Activated naive CD8-positive, alpha-beta T cell treated with anti-CD3 and anti-CD28 coated beads, Interleukin-2, amount 50 U/mL, for 24 hours (primary cell): ENCODE measurements around the gene TEX53.
A peak's percentile ranks its signal among the peaks of the same experiment; 100 is the strongest.

Experiments
- ATAC-seq: fragments of 150-1000 bp; cut with Tn5 transposase; one replicate; pipeline ENCODE4 v1.10.0; 2021
- DNase-seq: peaks from one replicate; pipeline ENCODE4 v3.0.0; 2021
- H3K27ac Mint-ChIP-seq: one replicate; pipeline ENCODE4 v1.8.0; 2021; ENCODE audit warnings: mild to moderate bottlenecking, mixed read lengths
- H3K27me3 Mint-ChIP-seq: one replicate; pipeline ENCODE4 v1.8.0; 2021; ENCODE audit warnings: mixed read lengths
- H3K36me3 Mint-ChIP-seq: one replicate; pipeline ENCODE4 v1.8.0; 2021; ENCODE audit warnings: low read depth, mixed read lengths
- H3K4me1 Mint-ChIP-seq: one replicate; pipeline ENCODE4 v1.8.0; 2021; ENCODE audit warnings: mixed read lengths
- H3K4me3 Mint-ChIP-seq: one replicate; pipeline ENCODE4 v1.8.0; 2021; ENCODE audit warnings: mild to moderate bottlenecking, moderate library complexity, mixed read lengths
- H3K9me3 Mint-ChIP-seq: one replicate; pipeline ENCODE4 v1.8.0; 2021; ENCODE audit warnings: mixed read lengths

Gene TEX53

DNA sequence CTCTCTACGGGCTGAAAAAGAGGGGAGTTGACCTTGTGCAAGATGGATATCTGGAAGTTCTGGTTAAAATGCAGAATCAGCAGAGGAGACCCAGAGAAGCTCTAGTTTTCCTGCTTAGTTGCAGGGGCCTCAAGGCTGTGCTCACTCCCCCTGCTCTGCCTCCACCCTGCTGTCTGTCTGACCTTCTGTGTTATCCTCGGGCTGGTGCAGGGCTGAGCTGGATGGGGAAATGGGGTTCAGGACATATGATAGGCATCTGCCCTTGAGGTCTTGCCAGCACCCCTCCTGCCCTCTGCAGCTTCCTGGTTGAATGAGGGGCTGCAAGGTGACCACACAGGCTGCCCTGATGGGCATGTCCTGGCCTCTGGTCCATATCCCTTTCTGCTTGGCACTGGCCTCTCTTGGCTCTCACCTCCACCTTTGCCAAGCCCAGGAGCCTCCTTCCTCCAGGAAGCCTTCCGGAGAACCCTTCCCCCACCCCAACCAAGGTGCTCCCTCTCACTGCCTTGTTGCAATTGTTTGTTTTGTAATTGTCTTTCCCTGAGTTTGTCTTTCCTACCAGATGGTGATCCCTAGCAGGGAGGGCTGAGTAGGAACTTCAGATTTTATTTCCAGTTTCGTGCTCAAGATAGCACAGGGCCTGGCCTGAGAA is 45.2 kb downstream of the TEX53 start:
- Mint-ChIP-seq H3K27ac (peak overlapping the region; percentile 89), H3K27me3 (no peaks in the 10 kb centered on the region), H3K4me3 (peak overlapping the region; percentile 89), H3K36me3 (peaks cover 23% of the 10 kb centered on the region), H3K9me3 (no peaks in the 10 kb centered on the region), H3K4me1 (peaks cover 72% of the 10 kb centered on the region)
- ATAC-seq (no peak), DNase-seq (peak; percentile 12)

DNA sequence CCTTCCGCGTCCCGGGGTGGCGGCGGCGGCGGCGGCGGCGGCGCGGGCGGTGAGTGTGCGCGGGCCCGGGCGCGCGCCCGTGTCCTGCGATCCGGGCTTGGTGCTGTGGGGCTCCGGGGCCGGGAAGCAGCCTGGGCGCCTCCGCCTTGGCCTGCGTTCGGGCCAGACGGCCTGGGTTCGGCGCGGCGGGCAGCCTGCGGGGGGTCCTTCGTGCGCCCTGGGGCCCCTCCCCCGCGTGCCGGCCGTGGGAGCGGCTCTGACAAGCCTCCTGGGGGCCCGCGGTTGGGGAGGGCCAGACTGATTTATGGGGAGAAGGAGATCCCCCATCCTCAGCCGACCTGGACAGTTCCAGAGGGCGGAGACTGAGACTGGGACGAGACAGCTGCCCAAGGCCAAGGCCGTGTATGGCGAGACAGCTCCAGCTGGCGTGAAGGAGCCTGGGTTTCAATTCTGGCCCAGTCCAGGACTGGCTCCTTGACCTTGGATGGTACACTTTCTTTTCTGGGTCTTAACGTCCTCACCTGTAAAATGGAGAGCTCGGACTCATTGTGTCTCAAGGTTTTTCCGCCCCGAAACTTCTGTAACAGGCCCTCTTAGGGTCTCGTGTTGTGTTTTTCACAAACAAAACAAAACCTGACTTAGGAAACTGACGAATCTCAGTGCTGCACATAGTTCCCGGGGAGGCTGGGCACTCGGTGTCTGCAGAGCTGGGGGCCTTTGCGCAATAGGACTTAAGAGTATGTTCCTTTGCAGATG is 45.9 kb downstream of the TEX53 start:
- Mint-ChIP-seq H3K4me1 (peaks cover 67% of the 10 kb centered on the region), H3K9me3 (no peaks in the 10 kb centered on the region), H3K4me3 (peak overlapping the region; percentile 89), H3K27ac (peak overlapping the region; percentile 89), H3K27me3 (no peaks in the 10 kb centered on the region), H3K36me3 (peaks cover 21% of the 10 kb centered on the region)
- peak; percentile 53 for DNase-seq
- peak; percentile 60 for ATAC-seq

DNA sequence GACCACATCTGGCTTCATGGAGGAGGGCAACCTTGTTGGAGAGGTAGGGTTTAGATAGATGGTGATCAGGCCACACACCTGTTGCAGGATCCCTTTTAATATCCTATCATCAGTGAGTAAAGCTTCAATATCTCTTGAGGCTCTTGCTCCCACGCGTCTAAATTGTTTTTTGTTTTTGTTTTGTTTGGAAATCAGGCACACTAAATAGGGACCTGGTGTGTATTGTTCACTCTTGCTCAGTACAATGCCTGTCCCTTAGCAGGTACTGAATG is 49.1 kb downstream of the TEX53 start:
- DNase-seq (no peak), ATAC-seq (no peak)
- Mint-ChIP-seq H3K4me3 (no peak overlapping the region), H3K27me3 (no peaks in the 10 kb centered on the region), H3K4me1 (peaks cover 53% of the 10 kb centered on the region), H3K9me3 (no peaks in the 10 kb centered on the region), H3K36me3 (peaks cover 12% of the 10 kb centered on the region), H3K27ac (no peak overlapping the region)

DNA sequence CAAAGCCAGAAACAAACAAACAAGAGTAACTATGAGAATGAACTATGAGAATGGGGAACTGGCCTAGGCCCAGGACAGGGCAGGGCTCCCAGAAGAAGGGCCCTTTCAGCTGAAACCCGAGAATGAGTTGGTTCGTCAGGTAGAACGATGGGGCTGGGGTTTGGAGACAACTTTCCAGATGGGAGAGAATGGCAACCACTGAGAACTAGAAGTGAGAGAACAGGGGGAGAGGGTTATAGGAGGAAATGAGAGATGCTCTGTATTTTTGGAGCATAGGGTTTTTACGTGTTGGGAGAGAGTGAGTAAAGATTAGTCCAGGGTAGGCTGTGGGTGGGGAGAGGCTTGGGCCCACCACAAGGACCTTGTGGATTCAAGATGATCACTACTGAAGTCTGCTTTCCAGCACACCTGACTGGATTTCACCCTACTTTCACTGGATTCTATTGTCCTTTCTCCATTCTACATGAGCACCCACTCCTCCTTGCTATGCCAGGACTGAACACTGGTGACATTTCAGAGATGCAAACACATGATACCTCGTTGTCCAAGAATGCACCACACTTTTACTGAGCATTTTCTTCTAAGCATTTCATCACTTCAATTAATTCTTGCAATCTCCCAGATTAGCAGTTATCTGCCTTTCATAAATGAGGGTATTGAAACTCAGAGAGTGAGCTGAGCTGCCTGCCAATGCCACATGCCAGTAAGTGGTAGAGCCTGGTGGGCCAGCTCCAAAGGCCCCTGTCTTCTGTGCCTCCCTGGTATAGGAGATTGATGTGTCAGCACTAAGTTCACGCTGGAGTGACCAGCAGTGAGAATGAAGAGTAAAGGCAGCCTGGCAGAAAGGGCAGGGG is 49.7 kb downstream of the TEX53 start:
- DNase-seq (no peak), ATAC-seq (no peak)
- Mint-ChIP-seq H3K36me3 (peaks cover 8% of the 10 kb centered on the region), H3K27ac (no peak overlapping the region), H3K9me3 (no peaks in the 10 kb centered on the region), H3K27me3 (no peaks in the 10 kb centered on the region), H3K4me1 (peaks cover 48% of the 10 kb centered on the region), H3K4me3 (no peak overlapping the region)

DNA sequence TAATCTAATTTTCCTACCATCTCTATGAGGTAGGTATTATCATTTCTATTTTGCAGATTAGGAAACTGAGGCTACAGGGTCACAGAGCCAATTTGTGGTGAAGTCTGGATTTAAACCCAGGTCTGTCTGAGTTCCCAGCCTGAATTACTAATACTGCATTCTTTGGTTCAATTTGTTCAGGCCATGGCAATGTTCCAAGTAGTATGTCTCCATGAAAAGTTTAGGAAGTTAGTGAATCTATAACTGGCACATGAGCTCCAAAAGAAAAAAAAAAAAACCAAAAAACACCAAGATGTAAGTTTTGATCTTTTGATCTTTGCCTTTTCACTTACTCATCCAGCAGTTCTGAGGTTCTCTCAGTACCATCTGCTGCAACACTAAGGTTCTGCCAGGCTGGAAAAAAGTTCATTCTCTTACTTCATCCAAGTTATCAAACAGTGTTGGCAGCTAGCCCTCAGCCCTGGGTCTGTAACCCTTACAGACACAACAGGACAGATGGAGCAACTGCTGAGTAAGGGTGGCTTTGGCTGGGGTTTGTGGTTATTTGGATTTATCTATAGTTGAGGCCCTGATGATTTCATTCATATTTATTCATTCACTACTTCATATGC is 50.9 kb downstream of the TEX53 start:
- Mint-ChIP-seq H3K36me3 (peaks cover 10% of the 10 kb centered on the region), H3K4me3 (no peak overlapping the region), H3K9me3 (peaks cover 4% of the 10 kb centered on the region), H3K27me3 (no peaks in the 10 kb centered on the region), H3K27ac (no peak overlapping the region), H3K4me1 (peaks cover 37% of the 10 kb centered on the region)
- no peak for DNase-seq
- no peak for ATAC-seq
